Parathyroid adenoma (tissue), 2 donors: ENCODE results near the gene REG4.
"Not testable (repeated sequence)": the region's sequence is repeated elsewhere in the genome, so short reads cannot be mapped to it uniquely, and the experiment has no call there.

Source experiments
- H2AFZ ChIP-seq: fragments of 300-600 bp; sonication (generic); one replicate; pipeline ENCODE4 v1.7.0; 2017; ENCODE audit warnings: antibody characterized with exemption, mild to moderate bottlenecking
- H3K27ac ChIP-seq: fragments of 300-600 bp; sonication (generic); one replicate; pipeline ENCODE4 v1.7.0; 2017
- H3K27me3 ChIP-seq: fragments of 300-600 bp; sonication (generic); one replicate; pipeline ENCODE4 v1.7.0; 2017; ENCODE audit warnings: low read length; ENCODE audit not compliant: control insufficient read depth, insufficient read depth
- H3K36me3 ChIP-seq: fragments of 300-600 bp; sonication (generic); one replicate; pipeline ENCODE4 v1.7.0; 2017; ENCODE audit warnings: low read length; ENCODE audit not compliant: control insufficient read depth, insufficient read depth
- H3K4me1 ChIP-seq: fragments of 300-600 bp; sonication (generic); one replicate; pipeline ENCODE4 v1.7.0; 2017; ENCODE audit warnings: control low read depth
- H3K4me2 ChIP-seq: fragments of 300-600 bp; sonication (generic); one replicate; pipeline ENCODE4 v1.7.0; 2017; ENCODE audit warnings: low read length
- H3K4me3 ChIP-seq: fragments of 300-600 bp; sonication (generic); one replicate; pipeline ENCODE4 v1.7.0; 2017; ENCODE audit warnings: low read depth, low read length
- H3K79me2 ChIP-seq: fragments of 300-600 bp; sonication (generic); one replicate; pipeline ENCODE4 v1.7.0; 2017; ENCODE audit warnings: control low read depth
- H3K9ac ChIP-seq: fragments of 300-600 bp; sonication (generic); one replicate; pipeline ENCODE4 v1.7.0; 2017; ENCODE audit warnings: mild to moderate bottlenecking
- H3K9me3 ChIP-seq: fragments of 300-600 bp; sonication (generic); one replicate; pipeline ENCODE4 v1.7.0; 2017; ENCODE audit warnings: low read length; ENCODE audit not compliant: control insufficient read depth
- CTCF ChIP-seq: fragments of 300-600 bp; sonication (generic); IDR thresholded peaks from one replicate; pipeline ENCODE4 v1.7.0; 2017; ENCODE audit warnings: antibody characterized with exemption, mild to moderate bottlenecking
- donor health status: primary hyperparathyroidism.

The REG4 gene

GRCh38 chr1:119790451-119791198, 20.6 kb downstream of the REG4 start:
- H3K9me3 ChIP-seq: no peaks in the 10 kb centered on the region
- TF ChIP-seq CTCF: no peak
- H3K4me2 ChIP-seq: no peak overlapping the region
- H3K27me3 ChIP-seq: no peaks in the 10 kb centered on the region
- H3K4me3 ChIP-seq: no peak overlapping the region
- H3K9ac ChIP-seq: no peak overlapping the region
- no peaks in the 10 kb centered on the region for H3K36me3 ChIP-seq
- H3K4me1 ChIP-seq: peaks cover 3% of the 10 kb centered on the region
- H3K79me2 ChIP-seq: no peaks in the 10 kb centered on the region
- H2AFZ ChIP-seq: no peak overlapping the region
- H3K27ac ChIP-seq: no peak overlapping the region

GRCh38 chr1:119787776-119788175, 23.5 kb downstream of the REG4 start:
- Histone ChIP-seq H3K79me2 (no peaks in the 10 kb centered on the region), H3K27me3 (no peaks in the 10 kb centered on the region), H3K4me3 (no peak overlapping the region), H3K9me3 (no peaks in the 10 kb centered on the region), H3K4me1 (peaks cover 2% of the 10 kb centered on the region), H3K36me3 (no peaks in the 10 kb centered on the region), H3K4me2 (no peak overlapping the region), H3K27ac (no peak overlapping the region), H2AFZ (no peak overlapping the region), H3K9ac (no peak overlapping the region)
- TF ChIP-seq CTCF: no peak

GRCh38 chr1:119786473-119787050, 24.7 kb downstream of the REG4 start:
- H3K4me1 ChIP-seq, H3K27ac ChIP-seq, H2AFZ ChIP-seq: not testable (repeated sequence)

GRCh38 chr1:119786046-119786445, 25.2 kb downstream of the REG4 start:
- not testable (repeated sequence) for H3K9me3 ChIP-seq, H3K27ac ChIP-seq, H3K27me3 ChIP-seq, H3K9ac ChIP-seq, H3K36me3 ChIP-seq, H3K4me2 ChIP-seq, H3K4me1 ChIP-seq, H3K4me3 ChIP-seq, H3K79me2 ChIP-seq
- peak overlapping the region; percentile 64 for H2AFZ ChIP-seq

More at GRCh38 chr1:119786473-119787050, 24.7 kb downstream of the REG4 start:
- H3K4me2 ChIP-seq, H3K9ac ChIP-seq, H3K27me3 ChIP-seq, H3K79me2 ChIP-seq, H3K36me3 ChIP-seq, H3K4me3 ChIP-seq, H3K9me3 ChIP-seq: not testable (repeated sequence)

GRCh38 chr1:119784191-119784781, 27.0 kb downstream of the REG4 start:
- H3K27ac ChIP-seq: peak overlapping the region; percentile 6

More at GRCh38 chr1:119784191-119784781, 27.0 kb downstream of the REG4 start:
- no peaks in the 10 kb centered on the region for H3K9me3 ChIP-seq
- peak overlapping the region; percentile 42 for H2AFZ ChIP-seq
- H3K79me2 ChIP-seq: no peaks in the 10 kb centered on the region
- H3K4me1 ChIP-seq: peaks cover 14% of the 10 kb centered on the region
- H3K27me3 ChIP-seq: no peaks in the 10 kb centered on the region
- no peak overlapping the region for H3K9ac ChIP-seq
- no peak overlapping the region for H3K4me3 ChIP-seq
- TF ChIP-seq CTCF: no peak
- H3K4me2 ChIP-seq: no peak overlapping the region
- H3K36me3 ChIP-seq: no peaks in the 10 kb centered on the region
